22Rv1 (cell line): ENCODE measurements around the gene GPR37.
A peak's percentile ranks its signal among the peaks of the same experiment; 100 is the strongest.

Experiments
- H3K27ac ChIP-seq: fragments of 450-650 bp; 2 replicates; pipeline ENCODE4 v1.5.1; 2017
- ZFX ChIP-seq: fragments of 450-650 bp; IDR thresholded peaks from 2 replicates; pipeline ENCODE4 v1.6.1; 2017; ENCODE audit warnings: antibody characterized with exemption, borderline replicate concordance
- TF ChIP-seq, protein P1 (sequence below): fragments of 450-650 bp; IDR thresholded peaks from 2 replicates; pipeline ENCODE4 v1.5.1; 2017; ENCODE audit warnings: mild to moderate bottlenecking

GPR37 gene

DNA sequence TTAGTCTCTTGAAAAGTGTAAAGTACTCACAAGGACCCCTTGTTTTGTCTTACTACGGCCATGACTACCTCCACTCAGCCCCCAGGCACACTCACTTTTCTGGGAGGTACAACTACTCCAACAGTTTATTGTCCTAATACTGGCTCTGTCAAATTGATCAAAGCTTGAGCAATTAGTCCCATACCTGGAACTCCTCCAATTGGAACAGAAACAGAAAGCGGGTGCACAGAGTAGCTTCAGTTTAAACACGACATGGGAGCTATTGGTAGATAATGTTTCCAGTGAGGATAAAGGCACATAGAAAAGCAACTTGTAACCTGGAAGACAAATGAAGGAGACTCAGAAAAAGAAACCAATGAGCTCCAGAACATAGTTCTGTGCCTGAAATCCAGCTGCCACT, 7.7 kb upstream of the GPR37 start:
- H3K27ac ChIP-seq, result no peak overlapping the region
- TF ChIP-seq, protein P1, sequence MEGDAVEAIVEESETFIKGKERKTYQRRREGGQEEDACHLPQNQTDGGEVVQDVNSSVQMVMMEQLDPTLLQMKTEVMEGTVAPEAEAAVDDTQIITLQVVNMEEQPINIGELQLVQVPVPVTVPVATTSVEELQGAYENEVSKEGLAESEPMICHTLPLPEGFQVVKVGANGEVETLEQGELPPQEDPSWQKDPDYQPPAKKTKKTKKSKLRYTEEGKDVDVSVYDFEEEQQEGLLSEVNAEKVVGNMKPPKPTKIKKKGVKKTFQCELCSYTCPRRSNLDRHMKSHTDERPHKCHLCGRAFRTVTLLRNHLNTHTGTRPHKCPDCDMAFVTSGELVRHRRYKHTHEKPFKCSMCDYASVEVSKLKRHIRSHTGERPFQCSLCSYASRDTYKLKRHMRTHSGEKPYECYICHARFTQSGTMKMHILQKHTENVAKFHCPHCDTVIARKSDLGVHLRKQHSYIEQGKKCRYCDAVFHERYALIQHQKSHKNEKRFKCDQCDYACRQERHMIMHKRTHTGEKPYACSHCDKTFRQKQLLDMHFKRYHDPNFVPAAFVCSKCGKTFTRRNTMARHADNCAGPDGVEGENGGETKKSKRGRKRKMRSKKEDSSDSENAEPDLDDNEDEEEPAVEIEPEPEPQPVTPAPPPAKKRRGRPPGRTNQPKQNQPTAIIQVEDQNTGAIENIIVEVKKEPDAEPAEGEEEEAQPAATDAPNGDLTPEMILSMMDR, result no peak
- TF ChIP-seq ZFX, result no peak

DNA sequence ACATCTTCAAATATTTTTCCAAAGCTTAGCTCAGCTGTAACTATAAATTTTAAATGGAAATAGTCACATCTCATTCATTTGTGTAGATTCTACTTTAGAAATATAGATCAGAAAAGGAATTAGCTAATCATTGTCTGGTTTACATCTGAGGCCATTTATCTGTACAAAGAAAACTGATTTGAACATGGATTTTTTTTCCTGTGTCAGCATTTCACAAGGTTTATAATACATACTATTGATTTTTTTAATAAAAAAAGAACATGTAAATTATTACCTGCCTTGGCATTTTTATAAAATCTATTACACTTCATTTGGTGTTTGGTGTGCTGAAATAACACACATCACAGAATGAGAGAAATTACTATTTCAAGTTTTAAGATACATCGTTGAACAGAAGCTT, 3.5 kb upstream of the GPR37 start:
- no peak for TF ChIP-seq ZFX
- TF ChIP-seq, protein P1, result no peak
- no peak overlapping the region for H3K27ac ChIP-seq

DNA sequence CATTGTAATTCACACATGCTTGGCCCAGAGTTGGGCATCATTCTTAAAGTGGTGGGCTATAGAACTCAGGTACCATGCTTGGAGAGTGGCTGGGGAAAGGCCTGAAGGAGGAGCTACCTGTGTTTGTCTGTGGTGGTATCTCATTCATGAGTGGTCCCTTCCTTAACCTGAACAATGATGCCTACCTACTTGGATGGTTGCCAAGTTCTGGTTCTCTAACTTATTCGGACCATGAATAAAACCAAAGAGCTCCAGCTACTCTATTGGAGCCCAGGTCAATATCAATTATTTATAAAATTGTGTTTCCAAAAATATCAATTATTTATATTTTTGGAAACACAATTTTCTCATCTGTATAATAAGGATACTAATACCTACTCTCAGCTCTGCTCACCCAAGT, 2.9 kb upstream of the GPR37 start:
- no peak overlapping the region for H3K27ac ChIP-seq
- TF ChIP-seq, protein P1, result no peak
- TF ChIP-seq ZFX, result no peak

DNA sequence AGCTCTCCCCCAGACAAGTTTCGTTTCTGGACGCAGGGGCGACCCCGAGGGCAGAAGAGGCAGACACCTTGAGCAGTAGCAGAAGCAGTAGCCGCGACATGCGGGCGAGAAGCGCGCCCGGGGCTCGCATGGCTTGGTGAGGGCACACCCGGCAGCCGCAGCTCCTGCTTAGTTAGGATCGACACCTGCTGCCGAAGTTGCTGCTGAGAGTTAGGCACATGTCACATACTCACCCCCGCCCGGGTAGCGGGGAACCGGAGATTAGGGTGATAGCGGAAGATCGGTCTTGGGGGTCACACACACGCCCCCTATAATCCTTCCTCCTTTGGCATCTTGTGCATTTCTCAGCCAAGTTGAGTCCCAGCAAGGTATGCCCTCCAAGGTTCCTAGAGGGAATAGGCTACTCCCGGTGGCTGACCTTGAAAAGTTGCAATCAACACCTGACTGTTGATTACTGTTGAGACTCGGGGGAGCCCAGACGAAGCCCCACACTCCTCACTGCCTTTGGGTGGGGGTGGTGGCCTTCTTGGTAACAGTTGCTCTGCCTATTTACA, 668 bp downstream of the GPR37 start:
- TF ChIP-seq, protein P1, result no peak
- no peak for TF ChIP-seq ZFX
- H3K27ac ChIP-seq, result peak overlapping the region; percentile 88

DNA sequence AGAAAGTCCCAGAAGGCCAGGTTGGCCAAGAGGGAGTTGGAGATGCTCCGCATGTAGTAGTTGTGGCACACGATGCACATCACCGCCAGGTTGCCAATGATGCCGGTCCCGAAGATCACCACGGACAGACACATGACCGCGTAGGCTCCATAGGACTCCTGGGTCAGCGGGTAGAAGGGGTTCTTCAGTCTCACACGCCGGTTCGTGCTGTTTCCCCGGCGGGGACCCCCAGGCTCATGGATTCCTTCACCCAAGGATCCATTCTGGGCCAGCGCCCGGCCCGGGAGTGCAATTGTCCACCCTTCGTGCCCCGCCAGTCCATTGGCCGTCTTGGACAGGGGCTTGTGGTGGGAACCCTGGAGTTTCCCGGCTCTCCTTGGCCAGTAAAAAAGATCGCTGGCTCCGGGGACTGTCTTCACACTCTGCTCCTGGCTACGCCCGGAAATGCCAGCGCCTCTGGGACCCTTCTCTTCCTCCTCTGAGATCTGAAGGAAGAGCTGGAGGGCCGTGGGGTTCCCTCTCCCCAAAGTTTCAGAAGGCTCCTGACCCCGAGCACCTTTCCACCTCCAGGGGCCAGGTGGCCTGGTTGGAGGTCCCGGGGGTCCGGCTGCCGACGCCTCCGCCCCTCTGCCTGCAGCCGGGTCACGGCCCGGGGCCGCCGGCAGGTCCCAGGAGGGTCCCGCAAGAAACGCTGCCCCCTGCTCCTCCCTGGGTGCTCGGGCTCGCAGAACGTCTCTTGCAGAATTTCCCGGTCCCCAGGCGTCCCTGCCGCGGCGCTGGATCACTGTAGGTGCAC, 1.3 kb downstream of the GPR37 start:
- peak overlapping the region; percentile 88 for H3K27ac ChIP-seq
- TF ChIP-seq ZFX, result no peak
- TF ChIP-seq, protein P1, result no peak

DNA sequence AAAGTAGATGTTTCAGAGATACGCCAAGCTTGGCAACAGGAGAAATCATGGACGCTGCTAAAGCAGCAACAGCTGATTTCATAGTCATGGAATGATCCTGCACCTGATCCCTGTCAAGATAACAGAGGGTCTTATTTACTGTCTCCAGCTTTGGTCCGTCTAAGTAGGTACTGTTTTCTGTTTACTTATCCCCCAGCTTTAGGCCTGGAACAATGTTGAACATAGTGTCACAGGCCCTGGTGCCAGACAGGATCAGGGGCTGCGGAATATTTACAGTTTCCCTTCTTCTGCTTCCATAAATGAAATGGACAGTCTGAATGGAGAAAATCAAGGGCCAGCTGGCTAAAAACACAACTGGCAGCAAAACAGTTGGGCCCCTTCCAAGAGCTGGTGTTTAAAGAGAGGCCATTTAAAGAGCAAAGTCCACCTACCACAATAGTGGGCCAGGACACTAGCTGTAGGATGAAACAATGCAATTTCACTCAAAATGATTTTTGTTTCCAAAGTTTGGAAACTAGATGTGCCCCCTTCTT, 2.9 kb downstream of the GPR37 start:
- TF ChIP-seq, protein P1, result no peak
- peak overlapping the region; percentile 72 for H3K27ac ChIP-seq

DNA sequence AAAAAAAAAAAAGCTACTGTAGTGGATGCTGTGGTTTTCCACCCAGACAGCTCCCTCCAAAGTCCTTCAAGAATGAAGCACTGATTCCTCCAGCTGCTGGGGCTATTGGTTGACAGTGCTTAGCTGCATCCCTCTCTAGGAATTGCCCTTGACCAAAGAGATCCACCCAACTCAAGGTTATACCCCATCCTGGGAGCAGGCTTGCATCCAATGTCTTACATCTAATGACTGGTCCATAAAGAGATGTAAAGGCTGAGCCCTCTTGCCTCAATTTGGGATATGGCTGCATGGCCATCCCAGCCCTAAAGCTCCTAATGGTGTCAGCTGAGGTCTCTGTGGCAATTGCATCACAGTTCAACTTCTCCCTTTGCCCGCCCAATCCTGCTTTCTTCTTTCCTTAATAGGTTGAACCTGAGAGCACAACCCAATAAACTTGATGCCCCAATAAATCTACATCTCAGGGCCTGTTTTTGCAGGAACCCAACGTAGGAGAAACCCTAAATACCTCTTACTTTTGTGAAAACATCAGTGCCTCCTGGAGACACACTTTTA, 4.4 kb downstream of the GPR37 start:
- no peak overlapping the region for H3K27ac ChIP-seq
- TF ChIP-seq ZFX, result no peak
- TF ChIP-seq, protein P1, result no peak
